Measurements from ENCODE around the gene MATN4. TPM values are rescaled to one million over a fixed set of nuclear protein-coding genes. Genes with fewer than 3 reads are reported as not detected.
"Not testable (repeated sequence)": the region's sequence is repeated elsewhere in the genome, so short reads cannot be mapped to it uniquely, and the experiment has no call there.

Gene MATN4
- total RNA-seq (ENCODE audit: low replicate concordance) = 0.75 TPM in 1 of 2 replicates, not detected in the other
- long read RNA-seq = 0 reads

- H3K4me1 Mint-ChIP-seq (ENCODE audit: unreplicated experiment) = peaks cover 6% of the 10 kb centered on the region
- no peak within 1 kb of the TSS for H3K4me3 Mint-ChIP-seq
- DNase-seq (ENCODE audit: extremely low spot score, unreplicated experiment) = no peak
- H3K9me3 Mint-ChIP-seq = no peaks in the 10 kb centered on the region
- H3K27me3 Mint-ChIP-seq = peaks cover 32% of the 10 kb centered on the region
- TF ChIP-seq CTCF (conservative IDR thresholded peaks at IDR 0.05) = no peak
- H3K27ac Mint-ChIP-seq = no peak within 1 kb of the TSS
- H3K36me3 Mint-ChIP-seq = no peaks in the 10 kb centered on the region
Observed at GRCh38 chr20:45308117-45308778, at the start of gene MATN4. Gene MATN4, minus strand, starts transcription at chr20:45308299. Its CDS starts 2,717 bp downstream, at chr20:45305582.

DNA sequence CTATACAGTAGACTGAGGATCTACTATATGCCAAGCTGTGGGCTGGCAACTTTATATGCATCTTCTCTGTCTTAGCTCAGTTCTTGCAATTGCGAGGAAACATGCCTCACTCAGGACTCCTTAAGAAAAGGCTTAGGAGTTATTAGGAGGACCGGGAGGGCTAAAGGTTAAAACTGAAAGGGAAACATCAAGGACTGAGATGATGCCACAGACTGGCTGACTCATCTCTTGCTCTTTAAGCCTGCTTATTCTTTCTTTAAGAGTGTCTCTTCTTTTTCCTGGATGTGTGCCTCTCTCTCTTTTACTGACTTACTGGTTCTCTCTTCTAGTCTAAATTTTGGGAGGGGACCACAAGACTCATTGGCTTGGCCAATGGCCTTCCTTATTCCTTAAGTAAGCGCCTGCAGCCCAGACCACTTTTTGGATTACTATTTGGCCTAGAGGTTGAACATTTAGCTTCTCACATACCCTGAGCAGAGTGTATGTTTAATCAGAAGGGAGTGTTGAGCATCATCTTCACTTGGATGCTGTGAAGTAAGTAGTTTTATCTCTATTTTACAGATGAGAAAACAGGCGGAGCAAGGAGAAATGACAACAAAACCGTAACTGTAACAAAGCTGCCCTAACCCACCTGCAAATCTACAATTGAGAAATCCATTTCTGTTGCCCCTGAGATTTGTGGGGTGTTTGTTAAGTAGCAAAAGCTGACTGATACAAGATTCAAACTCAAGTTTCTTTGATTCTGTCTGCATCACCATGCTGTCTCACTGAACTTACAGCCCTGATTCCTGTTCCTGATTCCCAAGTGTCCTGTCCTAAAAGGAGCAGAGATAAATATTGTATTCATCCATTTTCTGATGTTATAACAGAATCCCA, 47.3 kb upstream of the MATN4 start:
- H3K9me3 Mint-ChIP-seq = no peaks in the 10 kb centered on the region
- H3K36me3 Mint-ChIP-seq = no peaks in the 10 kb centered on the region
- H3K4me3 Mint-ChIP-seq = no peak overlapping the region
- H3K4me1 Mint-ChIP-seq (ENCODE audit: unreplicated experiment) = peaks cover 10% of the 10 kb centered on the region
- no peaks in the 10 kb centered on the region for H3K27me3 Mint-ChIP-seq
- no peak for DNase-seq (ENCODE audit: extremely low spot score, unreplicated experiment)
- no peak overlapping the region for H3K27ac Mint-ChIP-seq
- TF ChIP-seq CTCF (conservative IDR thresholded peaks at IDR 0.05) = no peak

GRCh38 chr20:45354423-45355208, 46.5 kb upstream of the MATN4 start:
- Mint-ChIP-seq H3K9me3 (no peaks in the 10 kb centered on the region), H3K36me3 (no peaks in the 10 kb centered on the region), H3K27me3 (no peaks in the 10 kb centered on the region), H3K4me1 (ENCODE audit: unreplicated experiment) (peaks cover 10% of the 10 kb centered on the region), H3K4me3 (no peak overlapping the region), H3K27ac (no peak overlapping the region)
- no peak for DNase-seq (ENCODE audit: extremely low spot score, unreplicated experiment)
- no peak for TF ChIP-seq CTCF (conservative IDR thresholded peaks at IDR 0.05)

GRCh38 chr20:45353746-45354145, 45.6 kb upstream of the MATN4 start:
- TF ChIP-seq CTCF (conservative IDR thresholded peaks at IDR 0.05) = no peak
- H3K27me3 Mint-ChIP-seq = no peaks in the 10 kb centered on the region
- no peak for DNase-seq (ENCODE audit: extremely low spot score, unreplicated experiment)
- H3K36me3 Mint-ChIP-seq = no peaks in the 10 kb centered on the region
- no peak overlapping the region for H3K27ac Mint-ChIP-seq
- H3K4me3 Mint-ChIP-seq = no peak overlapping the region
- peaks cover 6% of the 10 kb centered on the region for H3K4me1 Mint-ChIP-seq (ENCODE audit: unreplicated experiment)
- no peaks in the 10 kb centered on the region for H3K9me3 Mint-ChIP-seq

- no peak overlapping the region for H3K4me3 Mint-ChIP-seq
- H3K27me3 Mint-ChIP-seq = no peaks in the 10 kb centered on the region
- no peaks in the 10 kb centered on the region for H3K36me3 Mint-ChIP-seq
- TF ChIP-seq CTCF (conservative IDR thresholded peaks at IDR 0.05) = no peak
- no peak overlapping the region for H3K27ac Mint-ChIP-seq
- no peak for DNase-seq (ENCODE audit: extremely low spot score, unreplicated experiment)
- H3K9me3 Mint-ChIP-seq = no peaks in the 10 kb centered on the region
- H3K4me1 Mint-ChIP-seq (ENCODE audit: unreplicated experiment) = no peaks in the 10 kb centered on the region
Observed at GRCh38 chr20:45352729-45353128, 44.6 kb upstream of the MATN4 start.

DNA sequence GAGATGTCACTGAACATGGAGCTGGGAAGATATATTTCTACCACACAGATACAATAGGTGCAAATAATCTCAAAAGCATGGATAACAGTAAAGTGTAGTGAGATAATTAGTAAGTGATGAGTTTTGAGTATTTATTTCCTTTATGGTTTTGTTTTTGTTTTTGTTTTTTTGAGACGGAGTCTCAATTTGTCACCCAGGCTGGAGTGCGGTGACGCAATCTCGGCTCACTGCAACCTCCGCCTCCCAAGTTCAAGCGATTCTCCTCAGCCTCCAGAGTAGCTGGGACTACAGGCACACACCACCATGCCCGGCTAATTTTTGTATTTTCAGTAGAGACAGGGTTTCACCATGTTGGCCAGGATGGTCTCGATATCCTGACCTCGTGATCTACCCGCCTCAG, 42.7 kb upstream of the MATN4 start:
- not testable (repeated sequence) for DNase-seq (ENCODE audit: extremely low spot score, unreplicated experiment); H3K4me3 Mint-ChIP-seq; H3K9me3 Mint-ChIP-seq; H3K36me3 Mint-ChIP-seq; H3K27me3 Mint-ChIP-seq
- peak overlapping the region; percentile 29 for H3K27ac Mint-ChIP-seq
- peaks cover 18% of the 10 kb centered on the region for H3K4me1 Mint-ChIP-seq (ENCODE audit: unreplicated experiment)
